AG04450 (cell line): Measurements from ENCODE around the gene PKIG. TPM values are rescaled to one million over a fixed set of nuclear protein-coding genes. Genes with fewer than 3 reads are reported as not detected.
A peak's percentile ranks its signal among the peaks of the same experiment; 100 is the strongest.

ENCODE experiments used
- CTCF ChIA-PET: fragments of 300-600, 350-600 bp; formaldehyde crosslinking; extraction: SDS; loops from one replicate; lab custom pipeline; 2022; ENCODE audit warnings: antibody characterized with exemption, inconsistent platforms; lab: Charles Lee
- POLR2A ChIA-PET: fragments of 350-600 bp; formaldehyde crosslinking; extraction: SDS; loops from one replicate; lab custom pipeline; 2021; ENCODE audit warnings: antibody characterized with exemption, inconsistent platforms; lab: Yijun Ruan, JAX
- DNase-seq: peaks from one replicate; pipeline ENCODE4 v3.0.0-alpha.2; 2011; ENCODE audit warnings: low read depth, low spot score
- H3K27ac ChIP-seq: one replicate; pipeline ENCODE4 v1.5.1; 2012; ENCODE audit warnings: low read depth, low read length, control low read depth
- H3K27me3 ChIP-seq: one replicate; pipeline ENCODE4 v1.6.0; 2012; ENCODE audit warnings: low read length; ENCODE audit not compliant: control insufficient read depth, insufficient read depth
- H3K4me3 ChIP-seq: 2 replicates; pipeline ENCODE4 v1.5.1; 2011; ENCODE audit warnings: mild to moderate bottlenecking, low read depth, low read length, control low read depth
- H3K9me3 ChIP-seq: 2 replicates; pipeline ENCODE4 v1.5.1; 2012; ENCODE audit warnings: low read length; ENCODE audit not compliant: control insufficient read depth, insufficient read depth
- CTCF ChIP-seq: IDR thresholded peaks from 2 replicates; pipeline ENCODE4 v1.5.1; 2011; ENCODE audit warnings: low read depth, low read length, control low read depth, inconsistent platforms
- polyA plus RNA-seq: library from polyadenylated mRNA; depleted of rRNA; stranded (reverse); fragments of >200 nt; gene quantifications from 2 replicates; pipeline ENCODE4 v1.2.3, GENCODE V29; 2011

The PKIG gene
- polyA plus RNA-seq, 1 experiment, result 107 TPM

- no peak for TF ChIP-seq CTCF
- no peak for DNase-seq
- CTCF ChIA-PET, result interaction anchor here (0.5 kb wide), 1 partner anchor 208 kb away, joined by 3 read pairs; no protein-coding TSS in a partner anchor
- Histone ChIP-seq H3K9me3 (no peaks in the 10 kb centered on the region), H3K4me3 (no peak overlapping the region), H3K27ac (no peak overlapping the region), H3K27me3 (no peaks in the 10 kb centered on the region)
- POLR2A ChIA-PET, result no interaction called here
Measured at GRCh38 chr20:44590980-44591778, 8.8 kb downstream of the PKIG start.

DNA sequence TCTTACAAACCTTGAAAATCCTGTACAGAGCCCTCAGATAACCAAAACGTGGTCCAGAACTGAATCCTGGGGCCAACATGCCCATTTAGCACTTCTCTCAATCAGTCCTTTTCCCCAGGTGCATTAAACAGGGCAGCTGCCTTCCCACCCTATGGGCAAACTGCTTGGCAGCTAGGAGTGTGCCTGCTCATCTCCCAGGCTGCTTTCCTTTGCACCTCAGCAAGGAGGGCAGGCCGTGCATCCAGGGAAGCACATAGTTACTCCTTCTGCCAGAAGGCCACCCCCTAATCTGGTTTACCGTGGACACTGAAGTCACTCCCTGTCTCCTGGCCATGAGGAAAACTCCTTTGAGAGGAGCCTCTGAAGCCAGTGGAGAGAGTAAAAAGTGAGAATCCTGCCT, 10.0 kb downstream of the PKIG start:
- Histone ChIP-seq H3K27me3 (no peaks in the 10 kb centered on the region), H3K4me3 (no peak overlapping the region), H3K27ac (peak overlapping the region; percentile 13), H3K9me3 (no peaks in the 10 kb centered on the region)
- no peak for DNase-seq
- POLR2A ChIA-PET, result no interaction called here
- TF ChIP-seq CTCF, result no peak
- CTCF ChIA-PET, result no interaction called here

GRCh38 chr20:44593751-44594150, 11.4 kb downstream of the PKIG start:
- POLR2A ChIA-PET, result interaction anchor here (0.6 kb wide), 1 partner anchor 43 kb away, joined by 4 read pairs; no protein-coding TSS in a partner anchor
- TF ChIP-seq CTCF, result no peak
- H3K27ac ChIP-seq, result no peak overlapping the region
- no peaks in the 10 kb centered on the region for H3K27me3 ChIP-seq
- no peaks in the 10 kb centered on the region for H3K9me3 ChIP-seq
- no peak overlapping the region for H3K4me3 ChIP-seq
- no peak for DNase-seq
- CTCF ChIA-PET, result interaction anchor here (0.8 kb wide), 1 partner anchor 55 kb away, joined by 4 read pairs; no protein-coding TSS in a partner anchor

- POLR2A ChIA-PET, result no interaction called here
- no peak for TF ChIP-seq CTCF
Measured at GRCh38 chr20:44594730-44595129, 12.4 kb downstream of the PKIG start.

DNA sequence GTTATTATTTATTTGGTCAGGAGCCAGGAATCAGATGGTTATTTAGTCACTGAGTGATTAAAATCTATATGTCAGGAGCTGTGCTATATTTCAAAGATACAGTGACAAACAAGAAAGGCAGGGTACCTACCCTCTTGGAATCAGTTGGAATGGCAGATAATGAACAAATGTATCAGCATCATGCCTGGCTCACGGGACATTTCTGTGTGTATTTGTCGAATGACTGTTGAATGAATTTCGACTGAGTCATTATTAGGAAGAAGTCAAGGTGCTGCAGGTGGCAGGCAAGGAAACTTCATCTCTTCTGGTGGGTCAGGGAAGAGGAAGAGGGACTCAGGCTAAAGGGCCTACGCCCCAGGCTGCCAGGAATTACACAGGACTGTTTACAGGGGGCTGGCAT, 13.6 kb downstream of the PKIG start:
- no peaks in the 10 kb centered on the region for H3K27me3 ChIP-seq
- H3K4me3 ChIP-seq, result no peak overlapping the region
- POLR2A ChIA-PET, result no interaction called here
- CTCF ChIA-PET, result no interaction called here
- no peak for DNase-seq
- no peak for TF ChIP-seq CTCF
- no peaks in the 10 kb centered on the region for H3K9me3 ChIP-seq
- no peak overlapping the region for H3K27ac ChIP-seq

More at GRCh38 chr20:44594730-44595129, 12.4 kb downstream of the PKIG start:
- CTCF ChIA-PET, result no interaction called here
- Histone ChIP-seq H3K27me3 (no peaks in the 10 kb centered on the region), H3K4me3 (no peak overlapping the region), H3K9me3 (no peaks in the 10 kb centered on the region), H3K27ac (peak overlapping the region; percentile 12)
- peak; percentile 64 for DNase-seq
